ENCODE results near the gene LGI1. TPM values are rescaled to one million over a fixed set of nuclear protein-coding genes. Genes with fewer than 3 reads are reported as not detected.

Gene LGI1
- total RNA-seq, 1 donor from 2014 or later = not detected

DNA sequence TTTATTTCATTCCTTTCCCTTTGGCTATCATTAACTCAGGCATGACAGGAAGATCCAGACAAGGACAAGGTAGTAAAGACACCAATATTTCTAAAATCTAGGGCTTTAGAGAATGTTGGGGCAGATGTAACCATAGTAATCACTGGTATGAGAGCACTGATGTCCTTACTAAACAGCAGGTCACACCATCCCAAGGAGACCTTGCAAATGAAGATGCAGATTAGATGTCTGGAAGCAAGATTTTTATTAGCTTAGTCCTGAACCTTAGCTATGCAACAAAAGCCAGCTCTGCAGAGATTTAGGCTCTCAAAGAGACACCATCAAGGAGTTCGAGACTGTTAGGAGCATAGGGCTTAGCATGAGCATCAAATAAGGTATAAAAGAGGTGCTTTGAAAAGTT lies 31.7 kb upstream of the LGI1 start:
- POLR2A ChIA-PET = no interaction called here
- Mint-ChIP-seq H3K36me3 (ENCODE audit: low read depth) (no peaks in the 10 kb centered on the region), H3K27me3 (peaks cover 29% of the 10 kb centered on the region), H3K4me1 (no peaks in the 10 kb centered on the region), H3K4me3 (no peak overlapping the region), H3K27ac (no peak overlapping the region), H3K9me3 (no peaks in the 10 kb centered on the region)
- TF ChIP-seq, protein P1, sequence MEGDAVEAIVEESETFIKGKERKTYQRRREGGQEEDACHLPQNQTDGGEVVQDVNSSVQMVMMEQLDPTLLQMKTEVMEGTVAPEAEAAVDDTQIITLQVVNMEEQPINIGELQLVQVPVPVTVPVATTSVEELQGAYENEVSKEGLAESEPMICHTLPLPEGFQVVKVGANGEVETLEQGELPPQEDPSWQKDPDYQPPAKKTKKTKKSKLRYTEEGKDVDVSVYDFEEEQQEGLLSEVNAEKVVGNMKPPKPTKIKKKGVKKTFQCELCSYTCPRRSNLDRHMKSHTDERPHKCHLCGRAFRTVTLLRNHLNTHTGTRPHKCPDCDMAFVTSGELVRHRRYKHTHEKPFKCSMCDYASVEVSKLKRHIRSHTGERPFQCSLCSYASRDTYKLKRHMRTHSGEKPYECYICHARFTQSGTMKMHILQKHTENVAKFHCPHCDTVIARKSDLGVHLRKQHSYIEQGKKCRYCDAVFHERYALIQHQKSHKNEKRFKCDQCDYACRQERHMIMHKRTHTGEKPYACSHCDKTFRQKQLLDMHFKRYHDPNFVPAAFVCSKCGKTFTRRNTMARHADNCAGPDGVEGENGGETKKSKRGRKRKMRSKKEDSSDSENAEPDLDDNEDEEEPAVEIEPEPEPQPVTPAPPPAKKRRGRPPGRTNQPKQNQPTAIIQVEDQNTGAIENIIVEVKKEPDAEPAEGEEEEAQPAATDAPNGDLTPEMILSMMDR (IDR thresholded peaks at IDR 0.05) = no peak
- CTCF ChIA-PET = no interaction called here
- ATAC-seq (ENCODE audit: low read depth) = no peak
- DNase-seq = no peak
- intact Hi-C loops (cut with micrococcal nuclease) = loop anchor here (1.0 kb wide), 1 partner anchor 12 kb away; no protein-coding TSS in a partner anchor

DNA sequence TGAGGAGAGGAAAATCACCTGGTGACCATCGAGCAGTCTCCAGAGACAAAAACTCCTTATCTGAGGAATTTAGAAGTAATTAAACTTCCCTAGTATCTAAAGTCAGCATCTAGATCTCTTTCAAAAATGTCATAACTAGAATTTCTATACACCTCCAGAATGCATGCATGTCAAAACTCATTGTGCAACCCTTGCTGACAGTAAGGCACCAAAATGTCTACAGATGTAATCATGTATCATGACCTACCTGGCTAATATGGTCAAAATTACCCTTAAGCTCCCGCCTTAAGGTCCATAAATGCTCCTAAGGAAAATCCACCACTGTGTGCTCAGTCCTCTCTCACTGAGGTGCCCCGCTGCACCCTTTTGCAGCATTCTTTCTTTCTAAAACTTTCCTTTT lies 16.4 kb upstream of the LGI1 start:
- ChIA-PET CTCF (no interaction called here), POLR2A (no interaction called here)
- Mint-ChIP-seq H3K4me1 (peaks cover 11% of the 10 kb centered on the region), H3K9me3 (peaks cover 4% of the 10 kb centered on the region), H3K27ac (no peak overlapping the region), H3K27me3 (peaks cover 5% of the 10 kb centered on the region), H3K36me3 (ENCODE audit: low read depth) (no peaks in the 10 kb centered on the region), H3K4me3 (no peak overlapping the region)
- DNase-seq (no peak), ATAC-seq (ENCODE audit: low read depth) (no peak)
- TF ChIP-seq, protein P1 (IDR thresholded peaks at IDR 0.05) = no peak
- intact Hi-C loops (cut with micrococcal nuclease) = no loop called here

DNA sequence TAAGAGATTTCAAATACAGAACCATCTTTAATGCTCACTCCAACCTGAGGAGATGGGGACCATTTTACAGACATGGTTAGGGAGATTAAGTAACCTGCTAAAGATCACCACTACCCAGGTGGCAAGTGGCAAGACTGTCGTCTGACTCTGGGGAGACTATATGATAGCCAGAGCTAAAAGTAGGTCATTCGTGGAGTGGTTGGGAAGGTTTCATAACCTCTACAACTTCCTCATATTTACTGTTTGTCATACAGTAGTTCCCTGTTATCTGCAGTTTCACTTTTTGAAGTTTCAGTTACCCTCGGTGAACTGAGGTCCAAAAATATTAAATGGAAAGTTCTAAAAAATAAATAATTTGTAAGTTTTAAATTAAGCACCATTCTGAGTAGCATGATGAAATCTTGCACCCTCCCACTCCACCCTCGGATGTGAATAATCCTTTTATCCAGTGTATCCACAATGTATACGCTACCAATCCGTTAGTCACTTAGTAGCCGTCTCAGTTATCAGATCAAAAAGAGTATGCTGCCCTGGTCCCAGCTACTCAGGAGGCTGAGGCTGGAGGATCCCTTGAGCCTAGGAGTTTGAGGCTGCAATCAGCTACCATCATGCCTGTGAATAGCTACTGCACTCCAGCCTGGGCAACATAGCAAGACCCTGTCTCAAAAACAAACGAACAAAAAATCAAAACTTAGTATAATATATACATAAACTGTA lies 14.9 kb upstream of the LGI1 start:
- Mint-ChIP-seq H3K27ac (peak overlapping the region; percentile 65), H3K27me3 (peaks cover 5% of the 10 kb centered on the region), H3K9me3 (peaks cover 4% of the 10 kb centered on the region), H3K4me3 (peak overlapping the region; percentile 44), H3K36me3 (ENCODE audit: low read depth) (no peaks in the 10 kb centered on the region), H3K4me1 (peaks cover 18% of the 10 kb centered on the region)
- DNase-seq (no peak), ATAC-seq (ENCODE audit: low read depth) (peak; percentile 99)
- intact Hi-C loops (cut with micrococcal nuclease) = loop anchor here (2.0 kb wide), 2 partner anchors 28 to 40 kb away; partner anchors contain the start of gene FRA10AC1
- POLR2A ChIA-PET = interaction anchor here (1.0 kb wide), 2 partner anchors 28 to 40 kb away, joined by 3 to 4 read pairs; partner anchors contain the start of gene FRA10AC1
- CTCF ChIA-PET = interaction anchor here (1.4 kb wide), 1 partner anchor 40 kb away, joined by 3 read pairs; the partner anchor contains the start of gene FRA10AC1
- TF ChIP-seq, protein P1 (IDR thresholded peaks at IDR 0.05) = no peak

DNA sequence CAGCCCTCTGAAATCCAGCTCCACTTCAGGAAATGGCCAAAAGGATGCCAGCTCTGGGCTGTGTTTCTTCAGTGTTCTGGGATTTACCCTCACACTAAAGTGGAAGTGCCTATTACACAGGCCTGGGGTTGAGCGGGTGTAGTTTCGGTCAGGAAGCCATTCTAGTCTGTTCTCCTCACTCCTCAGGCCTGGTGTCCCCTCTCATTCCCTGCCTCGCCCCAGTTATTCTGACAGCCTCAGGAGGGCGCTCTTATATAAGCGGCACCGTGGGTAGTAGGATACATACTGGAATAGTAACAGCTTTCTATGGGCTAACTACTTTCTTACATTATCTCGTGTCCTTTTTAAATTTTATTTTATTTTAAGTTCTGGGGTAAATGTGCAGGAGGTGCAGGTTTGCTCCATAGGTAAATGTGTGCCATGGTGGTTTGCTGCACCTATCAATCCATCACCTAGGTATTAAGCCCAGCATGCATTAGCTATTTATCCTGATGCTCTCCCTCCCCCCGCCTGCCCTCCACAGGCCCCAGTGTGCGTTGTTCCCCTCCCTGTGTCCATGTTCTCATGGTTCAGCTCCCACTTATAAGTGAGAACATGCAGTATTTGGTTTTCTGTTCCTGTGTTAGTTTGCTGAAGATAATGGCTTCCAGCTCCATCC lies 12.2 kb upstream of the LGI1 start:
- CTCF ChIA-PET = no interaction called here
- no peak overlapping the region for H3K4me3 Mint-ChIP-seq
- peaks cover 3% of the 10 kb centered on the region for H3K27me3 Mint-ChIP-seq
- H3K9me3 Mint-ChIP-seq = no peaks in the 10 kb centered on the region
- ATAC-seq (ENCODE audit: low read depth) (no peak), DNase-seq (no peak)
- intact Hi-C loops (cut with micrococcal nuclease) = no loop called here
- H3K36me3 Mint-ChIP-seq (ENCODE audit: low read depth) = no peaks in the 10 kb centered on the region
- no peak overlapping the region for H3K27ac Mint-ChIP-seq
- TF ChIP-seq, protein P1 (IDR thresholded peaks at IDR 0.05) = no peak
- POLR2A ChIA-PET = no interaction called here
- H3K4me1 Mint-ChIP-seq = peaks cover 18% of the 10 kb centered on the region

DNA sequence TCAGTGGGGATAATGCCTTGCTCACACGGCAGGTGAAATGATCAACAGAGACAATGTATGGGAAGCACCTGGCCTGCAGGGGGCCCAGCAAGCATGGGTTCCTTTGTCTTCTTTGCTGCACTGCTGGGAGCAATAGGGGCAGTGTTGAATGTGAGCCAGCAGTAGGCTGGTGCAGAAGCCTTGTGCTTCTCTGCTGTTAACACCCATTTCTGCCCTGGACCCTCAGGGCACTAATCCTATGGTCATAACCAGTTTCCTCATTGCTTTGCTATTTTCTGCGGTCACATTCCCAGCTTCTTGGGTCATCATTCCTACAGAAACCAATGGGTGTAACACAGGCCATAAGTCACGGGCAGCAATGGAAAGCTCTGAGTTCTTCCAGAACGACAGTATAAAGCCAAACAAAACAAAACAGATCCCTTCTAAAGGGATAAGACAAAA lies 10.9 kb upstream of the LGI1 start:
- no peak overlapping the region for H3K4me3 Mint-ChIP-seq
- H3K27ac Mint-ChIP-seq = no peak overlapping the region
- TF ChIP-seq, protein P1 (IDR thresholded peaks at IDR 0.05) = no peak
- H3K9me3 Mint-ChIP-seq = no peaks in the 10 kb centered on the region
- peaks cover 20% of the 10 kb centered on the region for H3K4me1 Mint-ChIP-seq
- no peaks in the 10 kb centered on the region for H3K36me3 Mint-ChIP-seq (ENCODE audit: low read depth)
- ChIA-PET CTCF (no interaction called here), POLR2A (interaction anchor here (1.0 kb wide), 1 partner anchor 44 kb away, joined by 8 read pairs; the partner anchor contains the start of gene FRA10AC1)
- no peak for ATAC-seq (ENCODE audit: low read depth)
- peaks cover 14% of the 10 kb centered on the region for H3K27me3 Mint-ChIP-seq
- intact Hi-C loops (cut with micrococcal nuclease) = no loop called here
- no peak for DNase-seq
